SJSA1 (cell line): ENCODE data around the gene WNT16. TPM values are rescaled to one million over a fixed set of nuclear protein-coding genes. Genes with fewer than 3 reads are reported as not detected.
"Not testable (repeated sequence)": the region's sequence is repeated elsewhere in the genome, so short reads cannot be mapped to it uniquely, and the experiment has no call there.

Experiments
- DNase-seq, 2 experiments: peaks; one replicate each; pipeline ENCODE4 v3.0.0-alpha.2; 2015 to 2020; ENCODE audit warnings: low spot score in 2 of 2, low read depth in 1 of 2
- H3K27ac ChIP-seq: fragments of 250-450 bp; sonication (Bioruptor Pico); 2 replicates; pipeline ENCODE4 v1.5.1; 2020; ENCODE audit warnings: mild to moderate bottlenecking, moderate library complexity
- H3K27me3 ChIP-seq: fragments of 250-450 bp; sonication (Bioruptor Pico); replicated peaks from 2 replicates; pipeline ENCODE4 v1.5.1; 2020; ENCODE audit warnings: mild to moderate bottlenecking, moderate library complexity
- H3K36me3 ChIP-seq: fragments of 250-450 bp; sonication (Bioruptor Pico); 2 replicates; pipeline ENCODE4 v1.5.1; 2020; ENCODE audit warnings: mild to moderate bottlenecking
- H3K4me1 ChIP-seq: fragments of 250-450 bp; sonication (Bioruptor Pico); replicated peaks from 2 replicates; pipeline ENCODE4 v1.6.1; 2021; ENCODE audit warnings: mild to moderate bottlenecking
- H3K4me3 ChIP-seq: fragments of 250-450 bp; sonication (Bioruptor Pico); 2 replicates; pipeline ENCODE4 v1.5.1; 2020; ENCODE audit warnings: mild to moderate bottlenecking
- H3K9me3 ChIP-seq: fragments of 250-450 bp; sonication (Bioruptor Pico); replicated peaks from 2 replicates; pipeline ENCODE4 v1.5.1; 2020; ENCODE audit warnings: mild to moderate bottlenecking
- total RNA-seq: library from RNA; depleted of rRNA; stranded (reverse); fragments of >200 nt; shearing (Covaris generic); gene quantifications from 2 replicates; pipeline ENCODE4 v1.2.3, GENCODE V29; 2014

WNT16 gene
- total RNA-seq, 1 experiment from 2014 or later: not detected

DNA sequence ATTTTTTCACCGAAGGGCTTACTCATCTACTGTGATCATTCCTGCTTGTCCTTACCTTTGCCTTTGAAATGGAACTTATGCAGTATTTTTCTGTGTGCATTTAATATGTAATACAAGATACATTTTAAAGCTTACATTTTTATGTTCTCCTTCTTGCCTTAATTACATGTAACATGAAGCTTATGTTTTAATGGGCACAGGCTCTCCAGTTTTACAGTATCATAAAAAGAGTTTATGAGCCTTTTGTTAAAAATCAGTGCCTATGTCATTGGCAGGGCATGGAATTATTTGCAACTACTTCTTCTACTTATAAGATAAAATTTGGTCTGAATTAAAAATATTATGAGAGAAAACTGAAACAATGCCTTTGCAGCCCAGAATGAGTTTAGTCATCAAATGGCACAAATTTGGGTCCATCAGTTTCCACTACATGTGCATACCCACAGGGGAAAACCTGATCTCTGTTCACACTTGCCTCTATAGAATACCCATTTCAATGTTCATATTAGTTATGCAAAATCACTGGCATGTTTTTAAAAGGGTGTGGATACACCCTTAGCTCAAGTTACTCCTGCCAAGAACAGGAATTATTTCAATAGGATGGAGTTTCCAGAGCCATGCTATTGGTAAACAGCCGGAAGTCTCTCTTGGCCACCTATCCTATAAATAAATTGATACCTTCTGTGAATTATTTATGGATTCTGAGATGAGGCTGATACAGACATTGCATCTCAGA, 27.9 kb upstream of the WNT16 start:
- DNase-seq: no peak
- peak overlapping the region; percentile 92 for H3K27ac ChIP-seq
- peaks cover 63% of the 10 kb centered on the region for H3K4me1 ChIP-seq
- no peaks in the 10 kb centered on the region for H3K27me3 ChIP-seq
- H3K9me3 ChIP-seq: no peaks in the 10 kb centered on the region
- H3K4me3 ChIP-seq: no peak overlapping the region
- H3K36me3 ChIP-seq: peaks cover 2% of the 10 kb centered on the region

- no peak for DNase-seq
- Histone ChIP-seq H3K27me3 (no peaks in the 10 kb centered on the region), H3K4me1 (peaks cover 68% of the 10 kb centered on the region), H3K27ac (peak overlapping the region; percentile 92), H3K9me3 (no peaks in the 10 kb centered on the region), H3K4me3 (no peak overlapping the region), H3K36me3 (no peaks in the 10 kb centered on the region)
Measured at GRCh38 chr7:121301446-121302213, 27.2 kb upstream of the WNT16 start.

- peak; percentile 81 to 89 for DNase-seq
- H3K27ac ChIP-seq: peak overlapping the region; percentile 92
- no peaks in the 10 kb centered on the region for H3K36me3 ChIP-seq
- H3K4me1 ChIP-seq: peaks cover 71% of the 10 kb centered on the region
- H3K27me3 ChIP-seq: no peaks in the 10 kb centered on the region
- no peaks in the 10 kb centered on the region for H3K9me3 ChIP-seq
- H3K4me3 ChIP-seq: no peak overlapping the region
Measured at GRCh38 chr7:121302214-121302745, 26.5 kb upstream of the WNT16 start.

DNA sequence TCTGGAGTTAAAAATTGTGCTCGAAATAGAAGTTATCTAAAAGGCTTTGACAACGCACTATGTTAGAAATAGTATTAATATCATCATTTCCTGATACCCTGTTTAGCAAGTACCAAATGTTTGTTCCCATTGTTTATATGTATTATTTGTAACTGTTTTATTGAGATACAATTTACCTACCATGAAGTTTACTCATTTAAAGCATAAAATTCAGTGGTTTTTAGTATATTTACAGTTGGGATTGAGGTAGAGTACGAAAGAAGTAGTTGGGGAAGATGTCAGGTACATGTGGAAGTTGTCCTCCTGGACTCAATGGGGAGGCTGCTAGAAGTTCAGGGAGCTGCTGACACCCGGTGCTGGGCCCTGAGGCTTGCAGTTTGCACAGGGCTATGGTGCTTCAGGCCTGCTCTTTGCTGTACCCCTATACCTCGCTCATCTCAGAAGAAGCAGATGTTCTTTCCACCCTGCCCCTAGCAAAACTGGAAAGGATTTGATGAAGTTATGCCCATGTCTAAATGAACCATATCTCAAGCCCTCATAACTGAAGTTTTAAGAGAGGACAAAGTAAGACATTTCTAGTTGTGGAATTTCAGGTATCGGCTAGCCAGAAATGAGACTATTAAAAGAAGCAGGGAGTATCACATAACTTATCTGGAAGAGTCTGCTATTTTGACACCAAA, 25.2 kb upstream of the WNT16 start:
- DNase-seq: no peak
- peaks cover 61% of the 10 kb centered on the region for H3K4me1 ChIP-seq
- H3K27me3 ChIP-seq: no peaks in the 10 kb centered on the region
- no peaks in the 10 kb centered on the region for H3K36me3 ChIP-seq
- H3K27ac ChIP-seq: peak overlapping the region; percentile 92
- H3K9me3 ChIP-seq: no peaks in the 10 kb centered on the region
- H3K4me3 ChIP-seq: no peak overlapping the region

GRCh38 chr7:121304102-121304658, 24.6 kb upstream of the WNT16 start:
- Histone ChIP-seq H3K27me3 (no peaks in the 10 kb centered on the region), H3K27ac (no peak overlapping the region)

GRCh38 chr7:121305109-121305508, 23.7 kb upstream of the WNT16 start:
- no peak overlapping the region for H3K4me3 ChIP-seq
- H3K27me3 ChIP-seq: no peaks in the 10 kb centered on the region
- no peaks in the 10 kb centered on the region for H3K9me3 ChIP-seq
- H3K27ac ChIP-seq: no peak overlapping the region
- peaks cover 56% of the 10 kb centered on the region for H3K4me1 ChIP-seq
- DNase-seq: no peak
- no peaks in the 10 kb centered on the region for H3K36me3 ChIP-seq

More at GRCh38 chr7:121304102-121304658, 24.6 kb upstream of the WNT16 start:
- DNase-seq: no peak
- Histone ChIP-seq H3K36me3 (no peaks in the 10 kb centered on the region), H3K4me3 (no peak overlapping the region), H3K4me1 (peaks cover 56% of the 10 kb centered on the region), H3K9me3 (no peaks in the 10 kb centered on the region)

GRCh38 chr7:121306565-121306964, 22.2 kb upstream of the WNT16 start:
- H3K27ac ChIP-seq: no peak overlapping the region
- H3K27me3 ChIP-seq: no peaks in the 10 kb centered on the region
- H3K36me3 ChIP-seq: no peaks in the 10 kb centered on the region
- H3K4me3 ChIP-seq: no peak overlapping the region
- peaks cover 47% of the 10 kb centered on the region for H3K4me1 ChIP-seq
- H3K9me3 ChIP-seq: no peaks in the 10 kb centered on the region
- no peak for DNase-seq

DNA sequence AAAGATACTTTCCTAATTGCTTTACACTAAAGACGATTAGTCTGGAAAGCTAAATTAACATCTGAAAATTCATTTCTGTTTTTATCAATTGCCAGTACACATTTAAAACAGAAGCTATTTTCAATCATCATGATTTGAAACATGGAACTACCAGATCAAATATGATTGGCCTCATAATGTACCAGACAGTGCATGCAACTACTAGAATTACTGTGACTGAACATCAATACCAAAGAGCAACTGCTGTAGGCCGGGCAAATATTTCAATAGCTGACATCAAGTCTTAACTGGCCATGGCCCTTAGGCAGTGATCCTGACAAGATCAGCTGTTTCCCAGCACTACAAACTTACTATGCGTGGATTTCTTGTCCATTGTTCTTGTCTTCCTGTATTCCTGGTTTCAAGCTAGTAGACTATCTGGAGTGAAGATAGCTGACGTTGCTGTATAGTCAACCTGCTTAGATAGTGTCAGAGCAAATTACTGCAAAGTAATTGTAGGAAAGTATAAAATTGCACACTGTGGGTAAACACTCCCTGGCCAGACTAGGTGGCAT, 21.7 kb upstream of the WNT16 start:
- DNase-seq: no peak
- Histone ChIP-seq H3K9me3 (no peaks in the 10 kb centered on the region), H3K4me1 (peaks cover 42% of the 10 kb centered on the region), H3K36me3 (no peaks in the 10 kb centered on the region), H3K27ac (no peak overlapping the region), H3K27me3 (no peaks in the 10 kb centered on the region), H3K4me3 (no peak overlapping the region)

DNA sequence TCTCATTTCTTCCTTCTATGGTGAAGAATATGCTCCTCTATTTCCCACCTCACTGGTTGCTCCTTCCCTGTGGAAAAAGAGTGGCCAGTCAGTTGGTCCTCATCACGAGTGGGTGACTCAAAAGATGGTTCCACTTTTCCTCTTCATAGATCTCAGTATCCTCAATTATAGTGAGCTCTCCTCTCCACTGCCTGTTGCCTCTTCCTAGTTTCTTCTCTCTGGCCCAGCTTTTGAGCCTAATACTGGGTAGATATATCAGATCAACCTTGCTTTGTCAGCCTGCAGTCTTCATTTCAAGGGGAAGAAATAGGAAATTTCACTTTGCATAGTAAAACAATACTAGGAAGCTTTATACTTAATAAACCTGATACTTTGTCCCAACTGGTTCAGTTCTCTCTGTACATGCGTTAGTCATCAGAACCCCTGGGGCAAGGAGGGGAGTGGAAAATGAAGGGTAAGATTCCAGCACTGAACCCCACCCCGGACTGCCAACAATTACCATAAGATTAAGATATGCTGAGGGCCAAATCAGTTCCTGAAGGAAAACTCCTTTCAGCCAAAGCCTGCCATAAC, 15.5 kb upstream of the WNT16 start:
- Histone ChIP-seq H3K4me1 (peaks cover 20% of the 10 kb centered on the region), H3K4me3 (no peak overlapping the region), H3K27ac (no peak overlapping the region), H3K27me3 (no peaks in the 10 kb centered on the region), H3K36me3 (no peaks in the 10 kb centered on the region), H3K9me3 (no peaks in the 10 kb centered on the region)
- no peak for DNase-seq

DNA sequence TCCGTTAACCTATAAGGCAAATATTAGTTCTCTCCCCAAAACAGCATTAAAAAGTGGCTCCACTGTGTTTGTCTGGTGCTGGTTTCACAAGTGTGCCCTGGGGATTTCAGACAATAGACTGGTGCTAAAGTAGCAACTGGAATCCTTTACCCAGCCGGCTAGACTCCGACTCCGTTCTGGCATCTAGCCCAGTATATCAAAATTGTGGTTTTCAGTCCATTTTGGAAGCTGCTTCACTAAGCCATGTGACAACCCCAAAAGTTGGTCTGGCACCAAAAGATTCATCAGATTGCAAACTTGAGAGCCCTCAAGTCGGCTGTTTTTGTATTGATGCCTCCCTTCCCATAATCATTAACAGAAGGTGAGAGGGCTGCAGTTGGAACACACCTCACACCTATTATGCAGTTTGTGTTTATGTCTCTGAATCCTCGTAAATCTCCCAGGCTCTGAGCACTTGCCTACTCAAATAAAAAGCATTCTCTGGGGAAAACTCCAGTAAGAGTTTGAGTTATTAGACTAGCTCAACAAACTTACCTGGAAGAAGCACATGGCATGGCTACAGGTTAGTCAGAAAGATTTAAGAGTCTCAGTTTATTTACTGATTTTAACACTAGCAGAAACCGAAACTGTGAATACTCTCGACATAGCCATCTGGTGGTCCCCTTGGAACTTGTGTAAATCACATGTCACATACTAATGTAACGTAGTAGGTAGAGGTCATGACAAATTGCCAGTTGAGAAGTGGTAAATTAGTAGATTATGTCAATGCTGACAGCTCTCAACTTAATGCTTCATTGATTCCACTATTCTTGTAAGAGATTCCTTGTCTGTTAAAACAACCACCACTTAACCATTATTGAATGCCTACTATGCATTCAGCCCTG, 14.8 kb upstream of the WNT16 start:
- H3K9me3 ChIP-seq: no peaks in the 10 kb centered on the region
- peak; percentile 57 to 61 for DNase-seq
- H3K4me1 ChIP-seq: peaks cover 20% of the 10 kb centered on the region
- H3K27me3 ChIP-seq: no peaks in the 10 kb centered on the region
- H3K27ac ChIP-seq: no peak overlapping the region
- H3K36me3 ChIP-seq: no peaks in the 10 kb centered on the region
- no peak overlapping the region for H3K4me3 ChIP-seq

DNA sequence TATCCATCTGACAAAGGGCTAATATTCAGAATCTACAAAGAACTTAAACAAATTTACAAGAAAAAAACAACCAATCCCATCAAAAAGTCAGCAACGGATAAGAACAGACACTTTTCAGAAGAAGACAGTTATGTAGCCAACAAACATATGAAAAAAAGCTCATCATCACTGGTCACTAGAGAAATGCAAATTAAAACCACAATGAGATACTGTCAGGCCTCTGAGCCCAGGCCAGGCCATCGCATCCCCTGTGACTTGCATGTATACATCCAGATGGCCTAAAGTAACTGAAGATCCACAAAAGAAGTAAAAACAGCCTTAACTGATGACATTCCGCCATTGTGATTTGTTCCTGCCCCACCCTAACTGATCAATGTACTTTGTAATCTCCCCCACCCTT, 13.6 kb upstream of the WNT16 start:
- H3K9me3 ChIP-seq, H3K27me3 ChIP-seq, H3K36me3 ChIP-seq, H3K27ac ChIP-seq, DNase-seq, H3K4me3 ChIP-seq: not testable (repeated sequence)
- peaks cover 20% of the 10 kb centered on the region for H3K4me1 ChIP-seq

DNA sequence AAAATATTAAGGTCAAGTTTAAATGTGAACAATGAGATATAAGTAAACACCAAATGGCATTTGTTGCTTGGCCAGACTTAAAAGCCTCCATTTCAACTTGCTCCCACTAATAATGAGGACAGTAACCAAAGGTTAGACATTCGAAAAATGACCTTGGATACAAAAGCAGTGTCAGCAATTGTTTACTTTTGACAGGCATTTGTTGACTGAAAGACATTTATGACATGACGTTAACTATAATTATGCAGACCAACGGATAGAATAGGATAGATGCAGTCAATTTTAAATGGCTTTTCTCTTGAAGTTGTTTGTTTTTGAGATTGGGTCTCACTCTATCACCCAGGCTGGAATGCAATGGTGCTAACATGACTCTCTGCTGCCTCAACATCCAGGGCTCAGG, 6.3 kb upstream of the WNT16 start:
- H3K4me1 ChIP-seq: no peaks in the 10 kb centered on the region
- no peaks in the 10 kb centered on the region for H3K27me3 ChIP-seq
- no peak overlapping the region for H3K27ac ChIP-seq
- H3K9me3 ChIP-seq: no peaks in the 10 kb centered on the region
- DNase-seq: no peak
- no peaks in the 10 kb centered on the region for H3K36me3 ChIP-seq
- H3K4me3 ChIP-seq: no peak overlapping the region
